Smooth muscle cell (in vitro differentiated cells): ENCODE results near the gene RUNX3. TPM values are rescaled to one million over a fixed set of nuclear protein-coding genes. Genes with fewer than 3 reads are reported as not detected.

Experiments used
- DNase-seq: peaks from one replicate; lab custom pipeline; 2025; ENCODE audit not compliant: unreplicated experiment; lab: John Stamatoyannopoulos, UW
- H2AFZ ChIP-seq: fragments of 200-600 bp; sonication (generic); 2 replicates; pipeline ENCODE4 v1.6.0; 2016; ENCODE audit warnings: antibody characterized with exemption, low read depth, mild to moderate bottlenecking
- H3F3A ChIP-seq: fragments of 200-600 bp; sonication (generic); 2 replicates; pipeline ENCODE4 v1.6.0; 2017; ENCODE audit warnings: antibody characterized with exemption, low read depth
- H3K27ac ChIP-seq: fragments of 200-600 bp; sonication (generic); 2 replicates; pipeline ENCODE4 v1.5.1; 2016; ENCODE audit warnings: low read depth, mild to moderate bottlenecking
- H3K27me3 ChIP-seq: fragments of 200-600 bp; sonication (generic); 2 replicates; pipeline ENCODE4 v1.6.1; 2016; ENCODE audit warnings: low read depth, mild to moderate bottlenecking
- H3K36me3 ChIP-seq: fragments of 200-600 bp; sonication (generic); 2 replicates; pipeline ENCODE4 v1.5.1; 2016; ENCODE audit warnings: low read depth
- H3K4me1 ChIP-seq: fragments of 200-600 bp; sonication (generic); 2 replicates; pipeline ENCODE4 v1.5.1; 2016; ENCODE audit warnings: low read depth
- H3K4me2 ChIP-seq: fragments of 200-600 bp; sonication (generic); 2 replicates; pipeline ENCODE4 v1.6.0; 2016; ENCODE audit warnings: mild to moderate bottlenecking
- H3K4me3 ChIP-seq: fragments of 200-600 bp; sonication (generic); 2 replicates; pipeline ENCODE4 v1.5.1; 2016; ENCODE audit warnings: mild to moderate bottlenecking
- H3K79me2 ChIP-seq: fragments of 200-600 bp; sonication (generic); 2 replicates; pipeline ENCODE4 v1.6.0; 2016; ENCODE audit warnings: low read depth, mild to moderate bottlenecking
- H3K9ac ChIP-seq: fragments of 200-600 bp; sonication (generic); 2 replicates; pipeline ENCODE4 v1.6.0; 2016; ENCODE audit warnings: low read depth
- H3K9me3 ChIP-seq: fragments of 200-600 bp; sonication (generic); replicated peaks from 2 replicates; pipeline ENCODE4 v1.5.1; 2016; ENCODE audit warnings: low read depth
- H4K20me1 ChIP-seq: fragments of 200-600 bp; sonication (generic); 2 replicates; pipeline ENCODE4 v1.6.0; 2016; ENCODE audit warnings: low read depth
- CTCF ChIP-seq: fragments of 200-600 bp; sonication (generic); IDR thresholded peaks from 2 replicates; pipeline ENCODE4 v1.5.1; 2017; ENCODE audit warnings: borderline replicate concordance, mild to moderate bottlenecking, antibody characterized with exemption; ENCODE audit not compliant: insufficient read depth, poor library complexity, severe bottlenecking
- WGBS: methylation state at CpG from one replicate; pipeline ENCODE4 v1.1.7; 2016; ENCODE audit warnings: low lambda C conversion rate; 5-methylcytosine and 5-hydroxymethylcytosine counted together
- polyA plus RNA-seq: library from polyadenylated mRNA; unstranded; fragments of >200 nt; fragmentation: Nextera tagmentation; extraction: Ambion mirVana; gene quantifications from 2 replicates; pipeline ENCODE4 v1.2.1, GENCODE V29; 2016
- total RNA-seq: library from RNA; depleted of rRNA; stranded (reverse); fragments of >200 nt; gene quantifications from 2 replicates; pipeline ENCODE4 v1.2.3, GENCODE V29; 2014

RUNX3 gene
- total and polyA plus RNA-seq, 2 experiments from 2014 or later = 4.5 to 8.2 TPM

GRCh38 chr1:24925082-24925779, 4.8 kb downstream of the RUNX3 start:
- no peaks in the 10 kb centered on the region for H3K79me2 ChIP-seq
- WGBS = 94% methylated on average over 10 of the region's 10 CpGs

DNA sequence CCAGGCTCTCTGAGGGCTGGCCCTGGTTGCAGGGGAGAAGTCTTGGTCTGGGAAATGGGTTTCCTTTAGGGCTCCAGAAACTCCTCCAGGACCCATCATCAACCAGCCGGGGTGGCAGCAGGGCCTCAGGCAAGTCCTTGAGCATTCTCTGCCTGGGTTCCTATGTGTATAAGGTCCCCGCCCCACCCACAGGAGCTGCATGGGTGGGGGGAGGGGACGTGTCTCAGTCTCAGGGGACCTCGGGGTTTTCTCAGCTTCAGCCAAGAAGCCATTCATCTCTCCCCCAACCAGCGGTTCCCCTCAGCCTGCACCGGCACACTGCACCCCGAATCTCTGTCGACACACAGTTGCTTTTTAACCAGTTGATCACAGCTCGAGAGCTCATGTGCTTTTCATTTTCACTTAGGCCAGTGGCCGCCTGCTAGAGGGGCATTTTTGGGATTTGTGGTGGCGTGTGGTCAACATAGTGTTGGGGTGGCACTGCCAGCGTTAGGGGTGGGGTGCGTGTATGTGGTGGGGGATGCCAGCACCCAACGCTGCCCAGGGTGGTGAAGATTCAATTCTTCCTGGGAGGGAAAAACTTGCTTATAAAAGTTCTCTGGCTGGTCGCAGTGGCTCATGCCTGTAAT, 6.5 kb downstream of the RUNX3 start:
- H3K4me2 ChIP-seq = no peak overlapping the region
- H3K4me3 ChIP-seq = no peak overlapping the region
- no peaks in the 10 kb centered on the region for H3F3A ChIP-seq
- H2AFZ ChIP-seq = no peak overlapping the region
- H4K20me1 ChIP-seq = peaks cover 80% of the 10 kb centered on the region
- no peaks in the 10 kb centered on the region for H3K36me3 ChIP-seq
- WGBS = 91% methylated on average over 15 of the region's 15 CpGs
- peaks cover 16% of the 10 kb centered on the region for H3K4me1 ChIP-seq
- no peaks in the 10 kb centered on the region for H3K9me3 ChIP-seq
- no peak for DNase-seq
- no peaks in the 10 kb centered on the region for H3K79me2 ChIP-seq
- H3K27me3 ChIP-seq = peaks cover 41% of the 10 kb centered on the region
- TF ChIP-seq CTCF = no peak
- no peak overlapping the region for H3K27ac ChIP-seq
- H3K9ac ChIP-seq = no peak overlapping the region

More at GRCh38 chr1:24925082-24925779, 4.8 kb downstream of the RUNX3 start:
- H3F3A ChIP-seq = no peaks in the 10 kb centered on the region
- no peaks in the 10 kb centered on the region for H3K36me3 ChIP-seq
- H3K27ac ChIP-seq = no peak overlapping the region
- H3K9me3 ChIP-seq = no peaks in the 10 kb centered on the region
- H3K4me3 ChIP-seq = no peak overlapping the region
- peaks cover 88% of the 10 kb centered on the region for H4K20me1 ChIP-seq
- DNase-seq = no peak
- H3K9ac ChIP-seq = no peak overlapping the region
- H2AFZ ChIP-seq = no peak overlapping the region
- H3K27me3 ChIP-seq = peaks cover 54% of the 10 kb centered on the region
- H3K4me2 ChIP-seq = no peak overlapping the region
- H3K4me1 ChIP-seq = peaks cover 27% of the 10 kb centered on the region
- TF ChIP-seq CTCF = no peak

GRCh38 chr1:24921938-24922662, 8.0 kb downstream of the RUNX3 start:
- WGBS = 95% methylated on average over 9 of the region's 9 CpGs
- no peak overlapping the region for H3K9ac ChIP-seq
- H3K4me2 ChIP-seq = no peak overlapping the region
- H3F3A ChIP-seq = no peaks in the 10 kb centered on the region
- TF ChIP-seq CTCF = no peak
- H2AFZ ChIP-seq = no peak overlapping the region
- no peaks in the 10 kb centered on the region for H3K9me3 ChIP-seq
- peaks cover 77% of the 10 kb centered on the region for H4K20me1 ChIP-seq
- no peaks in the 10 kb centered on the region for H3K36me3 ChIP-seq
- H3K79me2 ChIP-seq = no peaks in the 10 kb centered on the region
- no peak overlapping the region for H3K27ac ChIP-seq
- no peak for DNase-seq
- peaks cover 26% of the 10 kb centered on the region for H3K27me3 ChIP-seq
- no peak overlapping the region for H3K4me3 ChIP-seq
- peaks cover 12% of the 10 kb centered on the region for H3K4me1 ChIP-seq
